SJSA1 (cell line): Measurements from ENCODE around the gene ZNF787. TPM values are rescaled to one million over a fixed set of nuclear protein-coding genes. Genes with fewer than 3 reads are reported as not detected.
"Not testable (repeated sequence)": the region's sequence is repeated elsewhere in the genome, so short reads cannot be mapped to it uniquely, and the experiment has no call there.

ENCODE experiments used
- DNase-seq, 2 experiments: peaks; one replicate each; pipeline ENCODE4 v3.0.0-alpha.2; 2015 to 2020; ENCODE audit warnings: low spot score in 2 of 2, low read depth in 1 of 2
- H3K27ac ChIP-seq: fragments of 250-450 bp; sonication (Bioruptor Pico); 2 replicates; pipeline ENCODE4 v1.5.1; 2020; ENCODE audit warnings: mild to moderate bottlenecking, moderate library complexity
- H3K27me3 ChIP-seq: fragments of 250-450 bp; sonication (Bioruptor Pico); replicated peaks from 2 replicates; pipeline ENCODE4 v1.5.1; 2020; ENCODE audit warnings: mild to moderate bottlenecking, moderate library complexity
- H3K36me3 ChIP-seq: fragments of 250-450 bp; sonication (Bioruptor Pico); 2 replicates; pipeline ENCODE4 v1.5.1; 2020; ENCODE audit warnings: mild to moderate bottlenecking
- H3K4me1 ChIP-seq: fragments of 250-450 bp; sonication (Bioruptor Pico); replicated peaks from 2 replicates; pipeline ENCODE4 v1.6.1; 2021; ENCODE audit warnings: mild to moderate bottlenecking
- H3K4me3 ChIP-seq: fragments of 250-450 bp; sonication (Bioruptor Pico); 2 replicates; pipeline ENCODE4 v1.5.1; 2020; ENCODE audit warnings: mild to moderate bottlenecking
- H3K9me3 ChIP-seq: fragments of 250-450 bp; sonication (Bioruptor Pico); replicated peaks from 2 replicates; pipeline ENCODE4 v1.5.1; 2020; ENCODE audit warnings: mild to moderate bottlenecking
- total RNA-seq: library from RNA; depleted of rRNA; stranded (reverse); fragments of >200 nt; shearing (Covaris generic); gene quantifications from 2 replicates; pipeline ENCODE4 v1.2.3, GENCODE V29; 2014

ZNF787 gene
- total RNA-seq, 1 experiment from 2014 or later: 26.2 TPM

DNA sequence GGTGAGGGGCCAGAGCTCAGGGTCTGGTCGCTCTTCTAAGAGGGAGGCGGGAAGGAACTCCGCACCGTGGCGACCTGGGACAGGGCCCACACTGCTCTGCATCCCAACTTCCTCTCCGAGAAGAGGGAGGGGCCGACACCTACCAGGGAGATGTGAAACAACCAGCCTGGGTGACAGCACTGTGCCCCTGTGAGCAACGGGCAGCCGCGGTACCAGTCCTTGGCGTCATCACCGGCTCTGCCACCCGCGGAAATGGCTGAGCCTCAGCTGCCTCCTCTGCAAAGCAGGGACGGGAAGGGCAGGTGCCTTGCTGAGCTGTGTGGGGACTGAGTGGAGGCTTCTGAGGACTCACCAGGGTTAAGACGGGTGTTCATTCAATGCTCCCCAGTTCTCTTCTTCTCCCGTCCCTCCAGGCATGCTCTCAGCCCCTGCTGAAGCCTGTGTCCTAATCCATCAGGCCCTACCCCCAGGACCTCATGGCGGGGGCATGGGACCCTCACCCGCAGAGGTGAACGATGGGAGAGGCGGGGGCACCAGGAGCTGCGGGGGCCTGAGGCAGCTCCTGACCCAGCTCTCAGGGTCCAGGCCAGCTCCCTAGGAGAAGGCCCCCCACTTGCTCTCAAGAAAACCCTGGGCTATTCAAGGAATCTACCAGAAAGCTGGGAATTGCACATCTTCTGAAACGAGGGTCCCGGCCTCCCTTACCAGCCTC lies 9.3 kb downstream of the ZNF787 start:
- Histone ChIP-seq H3K4me1 (no peaks in the 10 kb centered on the region), H3K27ac (no peak overlapping the region), H3K27me3 (no peaks in the 10 kb centered on the region), H3K4me3 (no peak overlapping the region), H3K36me3 (peaks cover 27% of the 10 kb centered on the region), H3K9me3 (no peaks in the 10 kb centered on the region)
- DNase-seq: no peak

DNA sequence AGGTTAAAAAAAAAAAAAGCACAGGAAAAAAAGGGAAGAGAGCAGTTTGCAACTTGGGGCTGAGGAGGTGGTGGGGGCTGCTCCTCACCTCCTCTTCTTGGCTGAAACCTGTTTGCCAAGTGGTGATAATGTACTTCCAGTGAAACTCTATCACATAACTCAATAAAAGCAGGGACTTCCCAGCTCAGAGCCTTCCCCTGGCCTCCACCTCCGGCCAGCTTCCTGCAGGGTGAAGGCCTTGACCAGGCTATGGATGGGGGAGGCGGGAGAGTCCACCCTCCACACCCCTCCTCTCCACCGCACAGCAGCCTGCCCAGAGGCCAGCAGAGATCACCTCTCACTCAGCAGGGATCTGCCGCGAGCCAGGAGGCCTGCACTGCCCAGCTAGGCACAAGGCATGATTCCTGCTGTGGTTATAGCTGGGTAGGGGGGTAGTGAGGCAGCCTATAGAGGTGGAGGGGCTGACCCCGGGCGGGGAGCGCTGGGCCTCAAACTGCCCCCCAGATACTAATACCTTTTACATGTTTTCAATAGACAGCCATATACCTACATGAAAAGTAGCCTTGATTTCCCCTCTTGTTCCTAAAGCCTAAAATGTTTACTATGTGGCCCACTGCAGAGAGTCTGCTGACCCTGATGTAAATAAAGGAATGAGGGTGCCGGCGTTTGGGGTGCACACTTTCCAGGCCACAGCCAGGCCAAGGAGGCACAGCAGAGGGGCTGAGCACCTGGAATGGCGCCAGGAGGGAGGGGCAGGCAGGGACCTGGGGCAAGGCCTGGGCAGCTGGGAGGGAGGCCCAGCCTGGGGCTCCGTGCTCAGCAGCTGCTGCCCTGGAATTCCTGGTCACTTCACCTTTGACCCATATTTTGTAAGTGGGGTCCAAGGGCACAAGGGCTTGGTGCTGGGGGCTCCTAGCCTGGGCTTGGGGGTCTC lies 10.3 kb downstream of the ZNF787 start:
- H3K27ac ChIP-seq: no peak overlapping the region
- no peak overlapping the region for H3K4me3 ChIP-seq
- no peaks in the 10 kb centered on the region for H3K9me3 ChIP-seq
- no peaks in the 10 kb centered on the region for H3K4me1 ChIP-seq
- H3K27me3 ChIP-seq: no peaks in the 10 kb centered on the region
- peaks cover 33% of the 10 kb centered on the region for H3K36me3 ChIP-seq
- no peak for DNase-seq

DNA sequence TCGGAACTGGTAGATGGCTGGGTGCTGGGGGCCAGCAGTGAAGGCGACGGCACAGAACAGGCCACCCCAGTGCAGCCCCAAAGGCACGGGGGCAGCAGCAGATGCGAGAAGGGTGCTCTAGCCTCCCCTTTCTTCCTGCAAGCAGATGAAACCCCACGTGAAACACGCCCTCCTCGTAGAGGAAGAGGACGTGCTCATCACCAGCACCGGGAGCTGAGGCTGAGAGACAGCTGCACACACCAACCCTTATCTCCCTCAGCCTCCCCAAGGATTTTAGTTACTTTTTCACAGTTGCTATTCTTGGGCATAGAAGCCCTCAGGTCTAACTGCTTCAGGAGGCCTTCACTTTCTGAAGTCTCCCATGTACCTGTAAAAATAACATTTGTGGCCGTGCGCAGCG lies 11.9 kb downstream of the ZNF787 start:
- Histone ChIP-seq H3K9me3 (peaks cover 4% of the 10 kb centered on the region), H3K4me1 (no peaks in the 10 kb centered on the region), H3K27me3 (no peaks in the 10 kb centered on the region), H3K27ac (no peak overlapping the region), H3K4me3 (no peak overlapping the region), H3K36me3 (peaks cover 33% of the 10 kb centered on the region)
- no peak for DNase-seq

GRCh38 chr19:56108447-56109195 lies 12.5 kb downstream of the ZNF787 start:
- peaks cover 4% of the 10 kb centered on the region for H3K9me3 ChIP-seq
- H3K4me1 ChIP-seq: no peaks in the 10 kb centered on the region
- H3K27ac ChIP-seq: no peak overlapping the region
- DNase-seq: no peak
- H3K4me3 ChIP-seq: no peak overlapping the region
- peaks cover 33% of the 10 kb centered on the region for H3K36me3 ChIP-seq
- H3K27me3 ChIP-seq: no peaks in the 10 kb centered on the region

DNA sequence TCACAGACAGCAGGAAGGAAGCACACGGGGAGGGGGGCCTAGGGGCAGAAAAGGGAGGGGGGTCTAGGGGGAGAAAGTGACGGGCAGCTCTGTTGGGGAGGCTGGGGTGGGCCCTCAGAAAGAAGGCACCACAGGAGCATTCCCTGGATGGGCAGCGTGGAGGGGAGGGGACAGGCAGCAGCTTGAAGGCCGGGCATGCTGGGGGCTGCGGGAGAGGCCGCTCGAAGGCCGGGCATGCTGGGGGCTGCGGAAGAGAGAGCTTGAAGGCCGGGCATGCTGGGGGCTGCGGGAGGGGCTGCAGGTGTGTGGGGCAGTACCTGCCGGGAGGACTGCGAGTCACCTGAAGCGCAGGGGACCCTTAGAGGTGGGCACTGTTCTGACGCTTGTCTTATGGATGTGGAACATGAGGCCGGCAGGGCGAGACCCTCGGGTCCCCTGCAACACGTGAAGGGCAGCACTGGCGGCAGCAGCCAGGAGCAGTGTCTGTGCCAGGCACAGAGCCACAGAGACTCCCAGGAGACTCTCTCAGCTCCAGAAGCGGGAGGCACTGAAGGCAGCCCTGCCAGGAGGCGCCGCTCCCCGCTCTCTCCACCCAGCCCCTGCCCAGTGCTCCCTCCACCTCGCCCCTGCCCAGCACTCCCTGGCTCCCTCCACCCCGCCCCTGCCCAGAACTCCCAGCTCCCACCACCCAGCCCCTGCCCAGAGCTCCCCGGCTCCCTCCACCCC lies 13.3 kb downstream of the ZNF787 start:
- peaks cover 39% of the 10 kb centered on the region for H3K36me3 ChIP-seq
- H3K4me1 ChIP-seq: no peaks in the 10 kb centered on the region
- peaks cover 4% of the 10 kb centered on the region for H3K9me3 ChIP-seq
- no peak for DNase-seq
- H3K27ac ChIP-seq: no peak overlapping the region
- H3K27me3 ChIP-seq: no peaks in the 10 kb centered on the region
- no peak overlapping the region for H3K4me3 ChIP-seq

DNA sequence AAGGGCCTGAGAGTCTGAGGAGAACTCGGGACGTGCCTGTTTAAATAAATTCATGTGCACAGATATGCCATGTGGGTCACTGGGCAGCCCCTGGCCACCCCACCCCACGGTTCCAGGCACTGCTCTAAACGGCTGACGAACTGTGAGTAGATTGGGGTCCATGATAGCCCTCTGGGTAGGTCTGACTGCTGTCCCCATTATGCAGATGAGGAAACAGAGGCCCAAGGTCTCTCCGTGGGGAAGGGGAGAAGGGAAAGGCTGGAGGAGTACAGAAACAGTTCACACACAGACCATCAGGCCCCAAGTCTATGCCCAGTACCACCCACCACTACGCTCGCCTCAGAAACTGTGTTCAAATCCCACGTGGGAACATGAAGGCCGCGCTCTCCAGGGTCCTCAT lies 14.1 kb downstream of the ZNF787 start:
- no peak overlapping the region for H3K4me3 ChIP-seq
- H3K9me3 ChIP-seq: peaks cover 4% of the 10 kb centered on the region
- H3K27me3 ChIP-seq: no peaks in the 10 kb centered on the region
- DNase-seq: no peak
- H3K36me3 ChIP-seq: peaks cover 45% of the 10 kb centered on the region
- H3K27ac ChIP-seq: no peak overlapping the region
- no peaks in the 10 kb centered on the region for H3K4me1 ChIP-seq

GRCh38 chr19:56106397-56106849 lies 14.7 kb downstream of the ZNF787 start:
- Histone ChIP-seq H3K27me3 (no peaks in the 10 kb centered on the region), H3K27ac (no peak overlapping the region), H3K36me3 (peaks cover 48% of the 10 kb centered on the region), H3K9me3 (peaks cover 4% of the 10 kb centered on the region), H3K4me1 (no peaks in the 10 kb centered on the region), H3K4me3 (no peak overlapping the region)
- DNase-seq: no peak

- H3K9me3 ChIP-seq, H3K27me3 ChIP-seq, H3K27ac ChIP-seq, DNase-seq, H3K4me3 ChIP-seq, H3K4me1 ChIP-seq: not testable (repeated sequence)
- peaks cover 52% of the 10 kb centered on the region for H3K36me3 ChIP-seq
Measured at GRCh38 chr19:56105831-56106396, 15.2 kb downstream of the ZNF787 start.

DNA sequence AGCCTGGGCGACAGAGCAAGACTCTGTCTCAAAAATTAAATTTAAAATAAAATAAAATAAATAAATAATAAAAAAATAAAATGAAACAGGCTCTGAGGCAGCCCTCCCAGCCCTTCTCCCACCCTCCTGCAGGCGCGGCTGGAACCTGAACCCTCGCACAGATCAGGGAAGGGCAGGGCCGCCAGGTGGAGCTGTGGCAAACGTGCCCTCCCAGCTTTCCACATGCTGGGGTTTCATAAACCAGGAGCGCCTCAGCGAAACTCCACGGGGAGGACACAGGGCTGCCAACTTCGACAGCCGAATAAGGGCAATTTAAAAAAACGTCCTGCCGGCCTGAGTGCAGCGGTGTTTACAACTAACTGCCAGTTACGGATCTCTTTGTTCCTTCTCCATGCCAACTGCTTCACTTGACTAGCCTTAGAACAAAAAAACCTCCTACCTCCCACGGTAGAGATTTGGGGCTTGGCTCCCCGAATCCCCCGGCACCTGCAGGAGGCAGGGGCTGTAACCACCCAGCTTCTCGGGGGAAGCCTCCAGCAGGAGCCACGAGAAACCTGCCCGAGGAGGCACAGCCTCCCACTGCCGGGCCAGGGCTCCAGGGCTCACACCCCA lies 15.9 kb downstream of the ZNF787 start:
- H3K9me3 ChIP-seq: peaks cover 4% of the 10 kb centered on the region
- H3K27me3 ChIP-seq: no peaks in the 10 kb centered on the region
- peaks cover 53% of the 10 kb centered on the region for H3K36me3 ChIP-seq
- no peak for DNase-seq
- H3K4me3 ChIP-seq: no peak overlapping the region
- no peaks in the 10 kb centered on the region for H3K4me1 ChIP-seq
- no peak overlapping the region for H3K27ac ChIP-seq

DNA sequence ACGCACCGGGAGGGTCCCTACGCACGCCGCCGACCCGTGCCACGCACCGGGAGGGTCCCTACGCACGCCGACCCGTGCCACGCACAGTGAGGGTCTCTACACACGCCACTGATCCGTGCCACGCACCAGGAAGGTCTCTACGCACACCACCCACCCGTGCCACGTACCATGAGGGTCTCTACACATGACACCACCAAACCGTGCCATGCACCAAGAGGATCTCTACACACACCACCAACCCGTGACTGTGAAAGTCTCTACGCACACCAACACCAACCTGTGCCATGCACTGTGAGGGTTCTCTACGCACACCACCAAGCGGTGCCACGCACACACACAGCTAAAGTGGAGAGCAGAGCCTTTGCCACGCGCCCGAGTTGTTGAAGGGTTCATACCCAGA lies 16.7 kb downstream of the ZNF787 start:
- Histone ChIP-seq H3K4me1 (no peaks in the 10 kb centered on the region), H3K9me3 (peaks cover 4% of the 10 kb centered on the region), H3K27ac (no peak overlapping the region), H3K27me3 (no peaks in the 10 kb centered on the region), H3K36me3 (peaks cover 59% of the 10 kb centered on the region), H3K4me3 (no peak overlapping the region)
- no peak for DNase-seq

- no peak overlapping the region for H3K4me3 ChIP-seq
- DNase-seq: no peak
- peaks cover 10% of the 10 kb centered on the region for H3K9me3 ChIP-seq
- H3K4me1 ChIP-seq: no peaks in the 10 kb centered on the region
- no peak overlapping the region for H3K27ac ChIP-seq
- H3K27me3 ChIP-seq: no peaks in the 10 kb centered on the region
- H3K36me3 ChIP-seq: peaks cover 59% of the 10 kb centered on the region
Measured at GRCh38 chr19:56103027-56103614, 18.0 kb downstream of the ZNF787 start.

DNA sequence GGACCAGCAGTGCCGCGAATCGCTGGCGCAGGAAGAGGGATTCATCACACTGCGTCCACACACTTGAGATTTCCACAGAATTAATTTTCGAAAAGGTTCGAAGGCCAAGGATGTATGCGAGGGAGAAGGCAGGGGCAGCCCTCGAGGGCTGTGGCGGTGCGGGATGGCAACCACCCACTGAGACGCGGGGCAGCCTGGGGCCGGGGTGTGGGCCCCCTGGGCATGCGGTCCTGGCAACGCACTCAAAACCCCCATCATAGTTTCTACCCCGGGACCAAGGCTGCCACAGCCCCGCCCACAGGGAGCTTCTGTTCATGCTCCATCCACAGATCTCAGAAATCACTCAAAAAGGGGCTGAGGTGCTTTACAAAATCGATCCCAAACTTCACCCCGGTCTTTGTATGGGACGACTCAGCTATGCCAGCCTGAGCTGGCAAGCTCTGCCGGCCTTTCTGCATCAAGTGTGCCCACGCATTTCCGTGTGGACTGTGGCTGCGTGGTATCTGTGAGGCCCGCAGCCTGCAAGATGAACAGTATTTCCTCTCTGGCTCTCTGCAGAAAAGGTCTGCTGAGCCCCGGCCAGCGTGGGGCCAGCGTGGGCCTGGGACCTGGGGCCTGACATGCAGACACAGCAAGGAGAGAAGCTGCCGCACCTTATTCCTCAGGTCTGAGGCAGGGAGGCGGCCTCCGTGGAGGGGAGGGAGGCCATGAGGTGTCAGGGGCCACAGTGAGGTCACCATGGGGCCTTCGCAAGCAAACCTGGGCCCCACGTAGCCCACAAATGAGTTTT lies 19.2 kb downstream of the ZNF787 start:
- Histone ChIP-seq H3K4me1 (no peaks in the 10 kb centered on the region), H3K4me3 (no peak overlapping the region), H3K27ac (no peak overlapping the region), H3K27me3 (no peaks in the 10 kb centered on the region), H3K9me3 (peaks cover 12% of the 10 kb centered on the region), H3K36me3 (peaks cover 61% of the 10 kb centered on the region)
- DNase-seq: no peak
